PFSK-1 (cell line): ENCODE results near the gene KRTAP4-3.

Experiments
- POLR2AphosphoS5 ChIP-seq: IDR thresholded peaks from 2 replicates; pipeline ENCODE4 v1.6.1; 2012; ENCODE audit warnings: low read depth, mild to moderate bottlenecking, control low read depth, low read length, moderate library complexity
- TAF1 ChIP-seq: IDR thresholded peaks from 2 replicates; pipeline ENCODE4 v1.6.1; 2012; ENCODE audit warnings: low read length, control low read depth, borderline replicate concordance; ENCODE audit not compliant: insufficient read depth

DNA sequence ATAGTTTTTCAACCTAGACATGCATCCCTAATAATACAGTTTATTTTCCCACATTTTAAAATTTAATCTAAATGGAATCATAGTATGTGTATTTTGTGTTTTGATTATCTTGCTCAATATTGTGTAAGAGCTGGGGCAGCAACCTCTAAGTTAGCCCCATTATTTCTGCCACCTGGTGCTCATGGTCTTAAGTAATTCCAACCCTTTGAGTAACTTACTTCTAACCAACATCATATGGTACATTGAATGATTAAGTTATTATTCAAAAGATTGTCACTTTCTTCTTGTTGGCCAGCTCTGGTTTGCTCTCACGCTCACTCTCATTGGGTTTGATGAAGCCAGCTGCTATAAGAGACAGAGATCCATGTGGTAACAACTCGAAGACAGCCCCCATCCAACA, 3.9 kb upstream of the KRTAP4-3 start:
- TF ChIP-seq POLR2AphosphoS5 (no peak), TAF1 (no peak)
